GM18502 (cell line): Measurements from ENCODE around the gene PTCD2.
"Not testable (repeated sequence)": the region's sequence is repeated elsewhere in the genome, so short reads cannot be mapped to it uniquely, and the experiment has no call there.

Experiments used
- ATAC-seq: cut with Tn5 transposase; IDR thresholded peaks from one replicate; pipeline ENCODE4 v1.9.1; 2021; ENCODE audit warnings: mild to moderate bottlenecking; ENCODE audit not compliant: unreplicated experiment, poor library complexity

The PTCD2 gene

DNA sequence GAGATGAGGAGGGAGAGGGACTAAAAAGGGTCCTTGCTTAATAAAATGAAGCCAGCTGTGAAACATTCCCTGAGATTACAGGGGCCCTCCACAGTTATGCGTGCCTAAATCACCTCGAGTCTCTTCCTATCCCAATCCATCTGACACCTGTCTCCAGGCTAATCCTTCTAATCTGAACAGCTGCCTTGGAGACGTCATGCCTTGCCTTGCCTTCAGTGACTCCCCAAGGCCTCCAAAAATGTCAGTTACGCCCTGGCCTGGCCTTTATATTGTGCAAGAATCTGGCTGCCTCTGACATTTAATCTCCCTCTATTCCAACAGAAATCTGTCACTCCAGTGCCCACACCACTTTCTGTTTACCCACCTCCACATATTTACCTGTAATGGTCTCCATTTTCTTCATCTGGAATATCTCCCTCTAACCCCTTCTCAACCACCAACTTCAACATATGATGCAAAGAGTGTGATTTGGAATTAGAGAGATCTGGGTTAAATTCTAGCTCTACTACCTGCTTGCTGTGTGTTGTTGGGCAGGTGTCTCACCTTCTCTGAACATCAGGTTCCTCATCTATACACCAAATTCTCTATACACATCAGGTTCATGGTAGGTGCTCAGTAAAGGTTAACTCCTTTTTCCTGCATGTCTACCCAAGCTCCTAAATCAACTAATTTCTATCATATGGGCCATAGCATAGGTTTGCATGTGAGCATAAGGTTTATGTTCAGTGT lies 57.9 kb downstream of the PTCD2 start:
- no peak for ATAC-seq

DNA sequence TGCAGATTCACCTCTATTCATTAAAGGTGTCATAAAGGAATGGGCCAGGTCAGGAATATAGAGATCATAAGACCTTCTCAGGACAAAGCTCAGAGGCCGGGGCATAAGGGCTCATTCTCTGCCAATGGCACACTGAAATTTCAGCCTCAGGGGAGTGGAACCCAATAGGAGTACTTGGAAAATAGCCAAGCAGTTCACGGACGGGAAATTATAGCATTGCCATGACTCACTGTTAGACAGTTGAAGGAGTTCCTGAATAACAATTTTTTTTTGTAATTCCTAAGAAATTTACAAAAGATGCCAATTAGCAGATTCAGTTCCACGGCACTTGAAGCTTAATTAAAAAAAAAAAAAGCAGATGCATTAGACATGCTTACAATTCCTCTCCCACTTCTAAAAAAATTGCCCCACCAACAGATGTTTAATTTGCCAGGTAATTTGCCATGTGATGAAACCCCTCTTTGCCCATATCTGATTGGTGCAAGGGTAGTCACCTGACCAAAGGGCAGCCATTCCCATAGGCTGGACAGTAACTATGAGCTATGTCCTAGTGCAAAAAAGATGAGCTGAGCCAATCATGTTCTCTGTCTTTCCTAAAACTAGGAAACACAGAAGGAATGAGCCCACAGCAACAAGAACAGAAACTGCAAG lies 58.6 kb downstream of the PTCD2 start:
- ATAC-seq = no peak

DNA sequence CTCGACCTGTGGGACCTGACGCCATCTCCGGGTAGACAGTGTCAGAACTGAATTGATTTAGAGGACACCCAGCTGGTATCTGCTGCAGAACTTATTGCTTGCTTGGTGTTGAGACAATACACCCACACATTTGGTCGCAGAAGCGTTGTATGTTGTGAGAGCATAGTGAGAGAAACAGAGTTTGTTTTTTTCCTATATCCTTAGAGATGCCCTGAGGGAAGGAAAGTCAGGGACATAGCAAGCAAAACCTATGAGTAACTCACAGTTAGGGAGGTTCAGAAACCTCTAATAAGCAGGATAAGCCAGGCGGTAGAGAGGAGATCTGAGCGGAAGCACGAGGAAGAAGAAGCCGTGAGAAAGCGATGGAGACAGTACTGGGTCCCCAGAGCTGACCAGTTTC lies 59.8 kb downstream of the PTCD2 start:
- no peak for ATAC-seq

DNA sequence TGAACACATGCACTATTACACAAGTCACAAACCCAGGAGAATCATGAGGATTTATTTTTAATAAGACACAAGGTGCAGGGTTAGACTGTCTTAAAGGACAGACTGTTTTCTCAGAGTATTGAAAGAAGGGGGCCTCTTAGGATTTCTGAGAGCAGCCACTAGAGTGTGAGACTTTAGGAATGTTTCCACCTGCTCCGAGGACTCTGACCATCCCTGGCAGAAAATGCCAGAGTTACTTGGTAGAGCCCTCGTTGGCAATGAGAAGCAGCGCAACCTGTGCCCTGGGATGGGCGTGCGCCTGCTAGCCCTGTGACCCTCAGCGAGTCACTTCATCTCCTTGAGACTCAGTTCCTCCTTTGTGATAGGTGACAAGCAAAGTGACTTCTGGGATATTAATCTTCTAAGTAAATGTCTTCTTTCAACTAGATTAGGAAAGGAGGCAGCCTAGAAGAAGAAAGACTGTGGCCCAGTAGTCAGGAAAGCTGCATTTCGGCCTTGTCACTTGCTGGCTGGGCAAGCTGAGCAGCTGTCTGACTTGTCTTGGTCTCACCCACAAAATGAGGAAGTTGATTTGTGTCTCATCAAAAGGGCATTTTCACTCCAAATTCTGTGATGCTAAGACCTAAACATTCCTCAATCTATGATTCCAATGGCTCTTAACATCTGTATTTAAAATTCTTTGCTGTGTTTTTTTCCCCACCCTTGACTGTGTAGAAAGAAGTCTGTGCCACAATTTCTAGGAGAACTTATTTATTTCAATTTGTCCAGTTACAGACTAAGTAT lies 60.5 kb downstream of the PTCD2 start:
- ATAC-seq = peak; percentile 47

DNA sequence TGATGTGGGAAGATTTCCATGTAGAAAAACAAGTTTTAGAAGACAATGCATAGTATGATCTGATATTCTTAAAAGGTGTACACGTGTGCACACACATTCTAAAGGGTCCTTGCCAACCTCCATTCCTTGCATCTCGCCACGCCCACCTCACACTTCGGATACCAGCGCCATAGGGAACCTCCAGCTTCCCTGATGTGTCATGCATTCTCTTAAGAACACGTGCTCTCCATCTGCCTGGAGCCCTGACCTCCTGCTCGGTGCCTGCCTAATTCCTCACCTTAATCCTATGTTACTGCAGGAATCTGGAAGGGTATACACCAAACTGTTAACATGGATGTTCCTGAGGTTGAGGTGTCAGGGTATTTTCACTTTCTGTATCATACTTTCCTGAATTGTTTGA lies 63.1 kb downstream of the PTCD2 start:
- no peak for ATAC-seq

DNA sequence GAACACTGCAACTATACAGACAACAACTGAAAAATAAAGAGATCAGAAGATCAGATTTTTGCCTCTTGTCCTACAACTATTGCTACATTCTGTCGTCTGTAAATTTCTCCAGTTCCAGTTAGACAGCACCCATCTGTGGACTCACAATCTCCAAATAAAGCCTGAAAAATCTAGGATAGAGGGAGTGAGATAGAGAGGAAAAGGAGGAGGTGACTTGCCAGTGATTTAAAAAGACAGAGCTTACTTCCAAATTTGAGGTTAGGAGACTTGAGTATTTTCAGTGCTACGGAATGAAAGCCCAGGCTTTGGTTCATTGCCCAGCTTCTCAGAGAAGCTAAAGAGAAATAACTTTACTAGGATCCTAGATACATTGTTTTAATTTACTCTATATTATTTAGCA lies 63.6 kb downstream of the PTCD2 start:
- no peak for ATAC-seq

DNA sequence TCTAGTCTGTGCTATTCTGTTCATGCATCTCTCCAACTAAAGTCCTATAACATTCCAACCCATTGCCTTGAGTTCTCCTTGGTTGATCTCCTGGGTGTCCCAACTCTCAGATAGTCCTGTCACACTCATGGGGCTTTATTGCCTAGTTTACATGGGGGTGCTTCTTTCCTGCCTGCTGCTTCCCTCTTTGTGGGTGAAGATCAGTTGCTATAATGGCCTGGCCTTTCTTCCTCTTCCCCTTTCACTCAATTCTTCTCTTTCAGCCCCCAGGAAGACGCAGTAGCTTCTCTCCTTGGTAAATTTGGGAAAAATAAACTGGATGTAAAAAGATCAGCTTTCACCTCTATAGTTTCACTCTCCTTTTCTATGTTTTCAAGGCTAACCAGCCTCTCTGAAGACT lies 66.5 kb downstream of the PTCD2 start:
- ATAC-seq = no peak

DNA sequence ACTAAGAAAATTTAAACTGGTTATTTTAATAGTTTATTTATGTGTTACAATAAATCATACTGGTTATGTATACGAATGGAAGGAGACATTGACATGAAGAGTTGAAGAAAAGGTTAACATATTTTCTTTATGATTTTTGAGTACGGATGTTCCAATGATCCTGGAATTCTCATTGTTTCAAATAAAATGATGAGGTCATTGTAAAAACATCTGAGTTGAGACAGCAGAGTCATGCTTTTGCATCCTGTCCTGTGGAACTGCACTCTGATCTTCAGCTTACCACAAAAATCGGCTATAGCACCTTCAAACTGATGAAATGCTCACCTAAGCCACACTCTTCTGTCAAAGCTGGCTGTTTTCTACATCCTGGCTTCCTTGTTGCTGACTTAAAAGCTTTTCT lies 67.8 kb downstream of the PTCD2 start:
- no peak for ATAC-seq

DNA sequence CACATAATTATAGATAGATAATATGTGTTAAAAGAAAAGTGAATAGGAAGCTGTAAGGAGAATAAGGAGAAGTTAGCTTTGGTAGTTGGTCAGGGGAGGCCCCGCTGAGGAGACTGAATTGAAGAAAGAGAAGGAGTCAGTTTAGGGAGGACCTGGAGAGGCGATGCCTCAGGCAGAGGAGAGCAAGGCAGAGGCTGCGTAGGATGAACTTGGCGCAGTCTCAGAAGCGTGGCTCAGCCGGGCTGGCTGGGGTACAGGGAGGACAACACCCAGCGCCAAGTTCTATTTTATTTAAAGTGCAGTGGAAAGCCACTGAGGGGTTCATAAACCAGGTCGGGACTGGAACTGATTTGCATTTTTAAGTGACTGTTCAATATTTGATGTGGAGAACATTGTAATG lies 68.5 kb downstream of the PTCD2 start:
- no peak for ATAC-seq

DNA sequence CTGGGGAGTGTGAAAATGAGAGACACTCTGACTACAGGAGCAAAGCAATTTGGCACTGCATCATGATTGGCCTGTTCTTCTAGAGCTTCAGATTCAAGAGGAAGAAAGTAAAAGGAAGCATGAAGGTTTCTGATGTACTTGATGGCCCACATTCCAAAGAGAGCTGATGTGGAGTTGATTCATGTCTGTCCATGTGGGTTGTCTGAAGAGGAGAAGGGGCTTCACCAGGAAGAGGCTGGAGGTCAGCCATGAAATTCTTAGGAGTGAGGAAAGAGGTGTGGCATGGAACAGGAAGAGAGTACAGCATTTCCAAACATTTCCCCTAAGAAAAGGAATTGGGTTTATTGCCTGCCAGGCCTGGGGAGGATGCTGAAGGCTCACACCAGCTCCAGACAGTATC lies 70.7 kb downstream of the PTCD2 start:
- ATAC-seq = no peak

DNA sequence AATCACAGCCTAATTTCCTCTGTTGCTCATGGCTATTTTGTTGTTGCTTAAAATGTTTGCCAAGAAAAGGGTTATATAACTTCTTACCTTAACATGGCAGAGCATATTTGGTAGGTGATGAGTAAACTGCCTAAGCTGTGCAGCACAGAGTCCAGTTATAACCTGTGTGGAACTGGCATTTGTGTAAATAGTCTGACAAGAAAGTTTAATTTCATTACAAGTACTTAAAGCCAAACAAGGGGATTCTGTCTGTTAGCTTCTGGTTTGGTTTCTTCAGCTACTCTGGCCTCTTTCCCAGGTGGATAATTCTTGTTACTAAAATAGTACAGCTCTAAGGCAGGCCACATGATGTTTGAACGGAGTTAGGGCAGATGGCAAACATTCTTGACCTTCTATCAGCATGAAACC lies 72.2 kb downstream of the PTCD2 start:
- ATAC-seq = no peak

DNA sequence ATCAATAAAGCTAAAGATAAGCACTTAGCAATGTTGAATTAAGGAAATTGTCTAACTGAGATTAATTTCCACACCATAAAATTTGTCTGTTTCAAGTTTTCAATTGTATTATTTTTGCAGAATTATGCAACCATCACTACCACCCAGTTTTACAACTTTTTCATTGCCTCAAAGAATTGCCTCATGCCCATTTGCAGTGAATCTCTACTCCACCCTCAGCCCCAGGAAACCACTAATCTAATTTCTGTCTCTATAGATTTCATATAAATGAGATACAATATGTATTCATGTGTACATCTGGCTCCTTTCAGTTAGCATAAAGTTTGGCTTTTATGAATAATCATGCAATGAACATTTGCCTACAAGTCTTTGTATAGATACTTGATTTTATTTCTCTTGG lies 72.9 kb downstream of the PTCD2 start:
- no peak for ATAC-seq

DNA sequence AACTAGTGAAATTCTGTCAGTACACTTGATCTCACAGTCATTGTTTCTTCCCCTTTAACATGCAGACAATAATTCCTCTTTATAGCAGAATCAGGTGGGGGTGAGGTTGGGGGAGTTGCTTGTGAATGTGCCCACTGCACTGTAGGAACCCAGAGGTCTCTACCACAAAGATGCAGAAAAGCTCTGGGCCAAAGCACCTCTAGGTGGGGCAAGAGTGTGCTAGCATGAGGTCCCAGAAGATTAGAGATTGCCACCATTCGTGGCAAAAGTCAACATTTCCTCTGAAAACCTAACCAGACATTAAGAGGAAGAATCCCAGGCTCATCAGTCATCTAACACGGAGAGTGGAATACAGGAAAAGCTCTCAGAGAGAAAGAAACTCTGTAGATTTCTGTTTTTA lies 74.5 kb downstream of the PTCD2 start:
- no peak for ATAC-seq

DNA sequence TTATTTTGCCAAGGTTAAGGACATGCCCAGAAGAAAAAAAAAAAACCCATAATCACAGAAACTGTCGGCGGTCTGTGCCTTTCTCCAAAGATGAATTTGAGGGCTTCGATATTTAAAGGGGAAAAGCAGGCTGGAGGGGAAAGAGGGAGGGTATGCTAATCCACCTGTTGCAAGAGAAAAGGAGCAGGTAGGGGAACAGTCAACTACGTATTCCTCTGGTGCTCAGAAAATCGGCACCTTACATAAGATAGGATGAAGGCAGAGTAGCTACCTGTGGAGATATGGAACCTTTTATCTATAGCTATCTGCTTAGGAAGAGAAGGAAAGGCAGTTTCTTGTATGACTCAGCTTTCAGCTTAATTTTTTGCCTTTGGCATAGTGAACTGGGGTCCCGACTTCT lies 77.7 kb downstream of the PTCD2 start:
- no peak for ATAC-seq

DNA sequence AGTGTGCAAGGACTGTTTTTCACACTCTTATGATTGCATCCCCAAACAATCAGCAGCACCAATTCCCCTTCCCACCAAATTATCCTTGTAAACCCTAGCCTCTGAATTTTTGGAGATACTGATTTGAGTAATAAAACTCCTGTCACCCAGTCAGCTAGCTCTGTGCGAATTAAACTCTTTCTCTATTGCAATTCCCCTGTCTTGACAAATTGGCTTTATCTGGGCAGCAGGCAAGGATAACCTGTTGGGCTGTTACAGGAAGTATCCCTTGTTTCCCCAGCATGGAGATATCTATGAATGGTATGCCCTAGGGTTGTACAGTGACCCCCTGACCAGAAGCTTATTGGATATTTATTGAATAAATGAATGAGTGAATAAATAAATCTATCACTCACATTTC lies 80.8 kb downstream of the PTCD2 start:
- ATAC-seq = no peak

DNA sequence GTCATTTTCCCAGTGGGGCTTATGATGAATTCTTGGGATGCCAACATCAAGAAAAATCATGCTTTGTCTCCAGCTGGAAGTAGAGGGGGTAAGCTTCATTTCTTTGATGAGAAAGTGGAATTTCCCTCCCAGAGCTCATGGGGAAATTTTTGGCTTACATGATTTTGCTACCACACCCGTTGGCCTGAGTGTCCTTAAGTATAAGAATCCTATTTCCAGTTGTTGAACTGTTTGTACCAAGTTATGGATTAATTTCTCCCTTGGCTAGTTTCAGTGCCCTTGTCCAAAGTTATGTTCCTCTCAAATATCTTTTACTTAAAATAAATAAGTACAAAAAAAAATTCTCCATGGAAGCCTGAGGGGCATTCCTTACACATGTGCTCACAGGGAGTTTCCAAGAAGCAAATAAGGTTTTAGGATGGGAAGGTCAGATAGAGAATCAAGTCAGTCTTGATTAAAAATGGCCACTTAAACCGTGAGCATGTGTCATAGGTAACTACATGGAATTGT lies 82.3 kb downstream of the PTCD2 start:
- no peak for ATAC-seq

DNA sequence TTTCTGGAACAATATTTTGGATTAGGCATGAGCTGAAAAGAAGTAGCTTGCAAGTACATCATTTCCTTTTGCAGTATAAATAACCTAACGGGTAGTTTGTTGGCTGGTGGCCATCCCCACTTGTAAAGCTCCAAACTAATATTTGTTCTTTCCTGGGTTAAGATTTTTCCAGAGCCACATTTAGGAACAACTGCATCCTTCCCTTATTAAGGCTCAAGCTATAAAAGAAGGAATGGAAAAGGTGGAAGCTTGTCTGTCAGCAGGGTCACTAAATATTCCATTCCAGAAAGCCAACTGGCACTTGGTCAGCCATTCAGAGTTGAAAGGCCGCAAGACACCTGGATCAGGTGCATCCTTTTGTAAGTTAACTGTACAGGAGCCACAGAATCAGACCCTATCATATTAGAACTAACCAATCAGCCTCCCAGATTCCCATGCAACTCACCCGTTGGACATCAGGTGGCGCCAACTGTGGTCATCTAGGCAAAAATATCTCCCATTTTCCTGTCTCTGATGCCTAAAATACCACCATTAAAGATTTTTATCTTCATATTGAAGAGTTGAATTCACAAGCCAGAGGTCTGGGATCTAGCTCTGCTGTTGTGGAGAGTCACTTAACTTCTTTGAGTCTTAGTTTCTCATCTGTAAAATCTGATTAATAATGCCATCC lies 82.9 kb downstream of the PTCD2 start:
- ATAC-seq = no peak

DNA sequence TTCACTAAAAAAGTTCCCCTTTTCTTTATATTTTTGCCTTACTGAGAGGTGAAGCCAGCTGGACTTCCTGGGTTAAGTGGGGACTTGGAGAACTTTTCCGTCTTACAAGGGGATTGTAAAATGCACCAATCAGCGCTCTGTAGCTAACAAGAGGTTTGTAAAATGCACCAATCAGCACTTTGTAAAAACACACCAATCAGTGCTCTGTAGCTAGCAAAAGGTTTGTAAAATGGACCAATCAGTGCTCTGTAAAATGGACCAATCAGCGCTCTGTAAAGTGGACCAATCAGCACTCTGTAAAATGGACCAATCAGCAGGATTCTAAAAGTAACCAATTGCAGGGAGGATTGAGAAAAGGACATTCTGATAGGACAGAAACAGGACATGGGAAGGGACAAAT lies 84.6 kb downstream of the PTCD2 start:
- ATAC-seq = not testable (repeated sequence)

DNA sequence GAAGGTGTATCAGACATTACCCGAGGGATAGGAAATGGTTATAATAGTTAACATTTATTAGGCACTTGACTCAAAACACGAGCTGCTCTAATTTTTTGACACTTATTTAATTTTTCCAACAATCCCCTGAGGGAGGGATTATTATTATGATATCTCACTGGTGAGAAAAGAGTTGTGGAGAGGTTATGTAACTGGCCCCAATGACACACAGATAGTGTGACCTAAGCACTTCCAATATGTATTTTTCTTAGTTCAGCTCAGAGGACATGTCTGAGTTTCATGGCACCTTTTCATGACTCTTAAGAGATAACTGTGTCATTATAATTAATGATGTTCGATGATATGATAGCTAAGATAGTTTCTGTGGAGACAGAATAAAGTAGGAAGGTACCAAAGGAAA lies 86.9 kb downstream of the PTCD2 start:
- ATAC-seq = no peak

DNA sequence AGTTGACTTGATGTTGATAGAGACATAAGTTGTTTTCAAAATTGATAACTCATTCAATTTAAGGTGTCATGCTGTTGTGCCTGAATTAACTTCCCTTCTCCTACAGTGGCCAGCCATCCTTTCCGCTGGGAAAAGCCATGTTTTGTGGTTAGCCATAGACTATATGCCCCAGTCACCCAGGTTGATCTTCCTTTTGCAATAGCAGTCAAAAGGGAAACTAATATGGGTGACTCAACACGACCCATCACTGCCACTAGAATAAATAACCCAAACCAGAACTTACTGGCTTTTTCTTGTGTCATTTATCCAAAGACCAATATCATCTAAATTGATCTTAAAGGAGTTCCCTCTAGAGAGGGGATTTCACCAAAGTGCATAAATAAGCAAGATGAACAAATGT lies 87.4 kb downstream of the PTCD2 start:
- no peak for ATAC-seq

DNA sequence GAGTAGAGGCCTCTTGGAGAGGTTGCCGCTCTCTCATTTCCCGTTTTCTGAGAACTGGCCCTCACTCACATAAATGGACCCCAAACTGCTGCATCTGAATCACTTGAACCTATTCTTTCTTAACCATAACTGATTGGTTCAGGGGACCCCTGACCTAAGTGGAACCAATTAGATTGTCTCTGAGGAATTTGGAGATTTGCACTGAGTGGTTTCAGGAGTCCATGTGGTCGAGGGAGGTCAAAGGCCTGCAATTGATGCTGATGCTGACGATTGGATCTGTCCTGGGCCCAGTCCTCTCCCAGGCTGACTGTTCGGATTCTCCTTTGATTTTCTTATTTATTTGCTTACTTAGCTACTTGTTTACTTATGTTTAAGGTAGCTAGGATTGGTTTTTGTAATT lies 88.0 kb downstream of the PTCD2 start:
- ATAC-seq = no peak
